GM23338 (cell line): ENCODE data around the gene NUTM2D.
"Not testable (repeated sequence)": the region's sequence is repeated elsewhere in the genome, so short reads cannot be mapped to it uniquely, and the experiment has no call there.

Source experiments
- CREB1 ChIP-seq: fragments of 250-450 bp; sonication (Bioruptor Pico); IDR thresholded peaks from 2 replicates; pipeline ENCODE4 v1.5.0; 2020; ENCODE audit warnings: low read depth, mild to moderate bottlenecking, moderate library complexity
- EZH2 ChIP-seq: fragments of 200-600 bp; sonication (generic); IDR thresholded peaks from one replicate; pipeline ENCODE4 v1.8.0; 2017; ENCODE audit warnings: antibody characterized with exemption, mild to moderate bottlenecking, low read depth; ENCODE audit not compliant: unreplicated experiment
- JUNB ChIP-seq: IDR thresholded peaks from one replicate; pipeline ENCODE4 v1.6.1; 2016; ENCODE audit warnings: antibody characterized with exemption; ENCODE audit not compliant: unreplicated experiment
- POLR2AphosphoS5 ChIP-seq: IDR thresholded peaks from 2 replicates; pipeline ENCODE4 v1.6.1; 2016; ENCODE audit warnings: antibody characterized with exemption, low read depth
- TF ChIP-seq, protein P1 (sequence below), 2 experiments: fragments of 200-600 bp in 1 of 2; sonication (generic) in 1 of 2; conservative IDR thresholded peaks; 2 replicates each; pipeline versions ENCODE4 v1.5.1 to v1.6.1; 2016 to 2017; ENCODE audit warnings: antibody characterized with exemption in 2 of 2, low read depth in 2 of 2, mild to moderate bottlenecking in 2 of 2, moderate library complexity in 1 of 2
- TF ChIP-seq, protein P2 (sequence below): IDR thresholded peaks from 2 replicates; pipeline ENCODE4 v1.6.1; 2016; ENCODE audit warnings: antibody characterized with exemption

DNA sequence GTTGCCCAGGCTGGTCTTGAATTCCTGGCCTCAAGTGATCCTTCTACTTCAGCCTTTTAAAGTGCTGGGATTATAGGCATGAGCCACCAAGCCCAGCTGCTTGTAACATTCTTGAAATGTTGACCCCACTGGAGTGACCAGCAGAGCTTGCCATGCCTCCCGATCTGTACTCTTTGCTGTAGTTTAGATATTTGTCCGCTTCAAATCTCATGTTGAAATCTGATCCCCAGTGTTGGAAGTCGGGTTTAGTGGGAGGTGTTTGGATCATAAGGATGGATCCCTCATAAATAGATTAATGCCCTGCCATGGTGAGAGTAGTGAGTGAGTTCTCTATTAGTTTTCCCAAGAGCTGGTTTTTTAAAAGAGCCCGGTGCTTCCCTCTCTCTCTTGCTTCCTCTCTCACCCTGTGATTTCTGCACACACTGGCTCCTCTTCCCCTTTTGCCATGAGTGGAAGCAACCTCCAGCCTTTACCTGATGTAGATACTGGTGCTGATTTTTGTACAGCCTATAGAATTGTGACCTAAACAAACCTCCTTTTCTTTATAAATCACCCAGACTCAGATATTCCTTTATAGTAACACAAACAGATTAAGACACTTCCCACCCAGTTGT is 43.1 kb upstream of the NUTM2D start:
- TF ChIP-seq, protein P1, sequence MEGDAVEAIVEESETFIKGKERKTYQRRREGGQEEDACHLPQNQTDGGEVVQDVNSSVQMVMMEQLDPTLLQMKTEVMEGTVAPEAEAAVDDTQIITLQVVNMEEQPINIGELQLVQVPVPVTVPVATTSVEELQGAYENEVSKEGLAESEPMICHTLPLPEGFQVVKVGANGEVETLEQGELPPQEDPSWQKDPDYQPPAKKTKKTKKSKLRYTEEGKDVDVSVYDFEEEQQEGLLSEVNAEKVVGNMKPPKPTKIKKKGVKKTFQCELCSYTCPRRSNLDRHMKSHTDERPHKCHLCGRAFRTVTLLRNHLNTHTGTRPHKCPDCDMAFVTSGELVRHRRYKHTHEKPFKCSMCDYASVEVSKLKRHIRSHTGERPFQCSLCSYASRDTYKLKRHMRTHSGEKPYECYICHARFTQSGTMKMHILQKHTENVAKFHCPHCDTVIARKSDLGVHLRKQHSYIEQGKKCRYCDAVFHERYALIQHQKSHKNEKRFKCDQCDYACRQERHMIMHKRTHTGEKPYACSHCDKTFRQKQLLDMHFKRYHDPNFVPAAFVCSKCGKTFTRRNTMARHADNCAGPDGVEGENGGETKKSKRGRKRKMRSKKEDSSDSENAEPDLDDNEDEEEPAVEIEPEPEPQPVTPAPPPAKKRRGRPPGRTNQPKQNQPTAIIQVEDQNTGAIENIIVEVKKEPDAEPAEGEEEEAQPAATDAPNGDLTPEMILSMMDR (conservative IDR thresholded peaks at IDR 0.05; ENCODE audit: low read depth in 2 of 2): not testable (repeated sequence)
- TF ChIP-seq POLR2AphosphoS5; JUNB; CREB1 (CRISPR knock-in tag); EZH2: not testable (repeated sequence)
- TF ChIP-seq, protein P2, sequence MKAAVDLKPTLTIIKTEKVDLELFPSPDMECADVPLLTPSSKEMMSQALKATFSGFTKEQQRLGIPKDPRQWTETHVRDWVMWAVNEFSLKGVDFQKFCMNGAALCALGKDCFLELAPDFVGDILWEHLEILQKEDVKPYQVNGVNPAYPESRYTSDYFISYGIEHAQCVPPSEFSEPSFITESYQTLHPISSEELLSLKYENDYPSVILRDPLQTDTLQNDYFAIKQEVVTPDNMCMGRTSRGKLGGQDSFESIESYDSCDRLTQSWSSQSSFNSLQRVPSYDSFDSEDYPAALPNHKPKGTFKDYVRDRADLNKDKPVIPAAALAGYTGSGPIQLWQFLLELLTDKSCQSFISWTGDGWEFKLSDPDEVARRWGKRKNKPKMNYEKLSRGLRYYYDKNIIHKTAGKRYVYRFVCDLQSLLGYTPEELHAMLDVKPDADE: not testable (repeated sequence)
